Esophagus muscularis mucosa (tissue), 4 donors: ENCODE data around the gene MAML1. TPM values are rescaled to one million over a fixed set of nuclear protein-coding genes. Genes with fewer than 3 reads are reported as not detected.

Experiments
- DNase-seq: peaks from one replicate; pipeline ENCODE4 v3.0.0-alpha.2; 2017; ENCODE audit errors: extremely low spot score
- H3K27ac ChIP-seq, 4 donors: fragments of 200-600 bp; sonication (generic); replicated peaks in 1 of 4; 1 replicate in 3 of 4; 2 replicates in 1 of 4; pipeline ENCODE4 v1.5.1; 2016 to 2019; ENCODE audit warnings: mild to moderate bottlenecking in 1 of 4
- H3K27me3 ChIP-seq, 4 donors: fragments of 200-600 bp; sonication (generic); one replicate each; pipeline versions ENCODE4 v1.5.1 to v1.6.0; 2016 to 2019
- H3K36me3 ChIP-seq, 4 donors: fragments of 200-600 bp; sonication (generic); one replicate each; pipeline ENCODE4 v1.5.1; 2016 to 2019
- H3K4me1 ChIP-seq, 4 donors: fragments of 200-600 bp; sonication (generic); one replicate each; pipeline ENCODE4 v1.5.1; 2016 to 2019
- H3K4me3 ChIP-seq, 4 donors: fragments of 200-600 bp; sonication (generic); 1 replicate in 2 of 4; 2 replicates in 2 of 4; pipeline ENCODE4 v1.5.1; 2016 to 2019; ENCODE audit warnings: mild to moderate bottlenecking in 4 of 4, moderate library complexity in 1 of 4
- H3K9me3 ChIP-seq, 4 donors: fragments of 200-600 bp; sonication (generic); 1 replicate in 3 of 4; 2 replicates in 1 of 4; pipeline ENCODE4 v1.5.1; 2016 to 2019
- CTCF ChIP-seq, 3 experiments: fragments of 200-600 bp in 2 of 3; fragments of 450-650 bp in 1 of 3; sonication (generic) in 2 of 3; IDR thresholded peaks; one replicate each; pipeline ENCODE4 v1.5.1; 2017 to 2019; ENCODE audit warnings: antibody characterized with exemption in 3 of 3, mild to moderate bottlenecking in 2 of 3, moderate library complexity in 1 of 3
- EP300 ChIP-seq: sonication (generic); formaldehyde crosslinking; IDR thresholded peaks from one replicate; pipeline ENCODE4 v1.6.1; 2017; ENCODE audit warnings: antibody characterized with exemption
- POLR2A ChIP-seq: fragments of 450-650 bp; IDR thresholded peaks from one replicate; pipeline ENCODE4 v1.6.1; 2017; ENCODE audit warnings: antibody characterized with exemption, moderate library complexity, mild to moderate bottlenecking, low read depth
- POLR2AphosphoS5 ChIP-seq, 2 donors: sonication (generic); formaldehyde crosslinking; IDR thresholded peaks; one replicate each; pipeline ENCODE4 v1.6.1; 2017; ENCODE audit warnings: antibody characterized with exemption in 2 of 2
- WGBS: methylation state at CpG from one replicate; pipeline ENCODE4 v1.1.5; 2018; 5-methylcytosine and 5-hydroxymethylcytosine counted together
- intact Hi-C: fragments of 100-400 bp; cut with DNase I; formaldehyde crosslinking; loops from one replicate; pipeline ENCODE4 v1.15.1; 2023
- total RNA-seq, 4 donors: library from RNA; depleted of rRNA; stranded (reverse); fragments of >200 nt; gene quantifications; one replicate each; pipeline versions ENCODE4 v1.1.0 to v1.2.1, GENCODE V29; 2016

Gene MAML1
- total RNA-seq, 4 donors from 2014 or later = 21.4 to 60.9 (median 36.4) TPM

GRCh38 chr5:179795863-179796833 is 63.5 kb downstream of the MAML1 start:
- H3K9me3 ChIP-seq = no peaks in the 10 kb centered on the region
- H3K4me3 ChIP-seq = peak overlapping the region; percentile 62 to 80 (median 72)
- peaks cover 35 to 48% (median 40%) of the 10 kb centered on the region in 4 donors for H3K36me3 ChIP-seq
- no peaks in the 10 kb centered on the region for H3K27me3 ChIP-seq
- peak overlapping the region; percentile 79 to 90 (median 84) for H3K27ac ChIP-seq
- peak; percentile 86 to 95 (median 89) for TF ChIP-seq CTCF (IDR thresholded peaks at IDR 0.05)
- TF ChIP-seq POLR2AphosphoS5 (IDR thresholded peaks at IDR 0.05) = peak; percentile 54 to 77
- peak; percentile 12 for TF ChIP-seq POLR2A
- TF ChIP-seq EP300 = no peak
- WGBS = 25% methylated on average over 10 of the region's 113 CpGs
- H3K4me1 ChIP-seq = peaks cover 48 to 62% (median 59%) of the 10 kb centered on the region in 4 donors
- no peak for DNase-seq
- intact Hi-C loops = loop anchor here (5.0 kb wide), 2 partner anchors 34 to 139 kb away; no protein-coding TSS in a partner anchor

GRCh38 chr5:179796877-179797608 is 64.4 kb downstream of the MAML1 start:
- 73% methylated on average over 16 of the region's 21 CpGs for WGBS
- peak overlapping the region; percentile 79 to 90 (median 84) for H3K27ac ChIP-seq
- H3K9me3 ChIP-seq = no peaks in the 10 kb centered on the region
- peaks cover 38 to 56% (median 46%) of the 10 kb centered on the region in 4 donors for H3K36me3 ChIP-seq
- peak overlapping the region; percentile 62 to 80 (median 72) for H3K4me3 ChIP-seq
- peaks cover 54 to 69% (median 60%) of the 10 kb centered on the region in 4 donors for H3K4me1 ChIP-seq
- no peak for DNase-seq
- TF ChIP-seq EP300 = no peak
- no peak for TF ChIP-seq CTCF (IDR thresholded peaks at IDR 0.05)
- TF ChIP-seq POLR2A = no peak
- TF ChIP-seq POLR2AphosphoS5 (IDR thresholded peaks at IDR 0.05) = no peak
- intact Hi-C loops = loop anchor here (5.0 kb wide), 2 partner anchors 35 to 140 kb away; no protein-coding TSS in a partner anchor
- H3K27me3 ChIP-seq = no peaks in the 10 kb centered on the region

GRCh38 chr5:179797741-179798140 is 65.1 kb downstream of the MAML1 start:
- Histone ChIP-seq H3K4me3 (no peak overlapping the region), H3K36me3 (peaks cover 38 to 56% (median 46%) of the 10 kb centered on the region in 4 donors), H3K4me1 (peaks cover 54 to 70% (median 60%) of the 10 kb centered on the region in 4 donors), H3K27ac (no peak overlapping the region), H3K9me3 (no peaks in the 10 kb centered on the region), H3K27me3 (no peaks in the 10 kb centered on the region)
- intact Hi-C loops = loop anchor here (5.0 kb wide), 2 partner anchors 35 to 140 kb away; no protein-coding TSS in a partner anchor
- no peak for DNase-seq
- no peak for TF ChIP-seq CTCF (IDR thresholded peaks at IDR 0.05)
- no peak for TF ChIP-seq POLR2A
- no peak for TF ChIP-seq EP300
- TF ChIP-seq POLR2AphosphoS5 (IDR thresholded peaks at IDR 0.05) = no peak
- WGBS = 86% methylated on average over 9 of the region's 30 CpGs

- no peak for DNase-seq
- Histone ChIP-seq H3K4me3 (no peak overlapping the region), H3K27me3 (no peaks in the 10 kb centered on the region), H3K36me3 (peaks cover 38 to 56% (median 46%) of the 10 kb centered on the region in 4 donors), H3K4me1 (peaks cover 54 to 70% (median 60%) of the 10 kb centered on the region in 4 donors), H3K9me3 (no peaks in the 10 kb centered on the region), H3K27ac (no peak overlapping the region)
- 88% methylated on average over 13 of the region's 23 CpGs for WGBS
- intact Hi-C loops = loop anchor here (5.0 kb wide), 2 partner anchors 36 to 141 kb away; no protein-coding TSS in a partner anchor
- TF ChIP-seq CTCF (IDR thresholded peaks at IDR 0.05) = no peak
- no peak for TF ChIP-seq EP300
- no peak for TF ChIP-seq POLR2A
- no peak for TF ChIP-seq POLR2AphosphoS5 (IDR thresholded peaks at IDR 0.05)
Measured at GRCh38 chr5:179798144-179798770, 65.6 kb downstream of the MAML1 start.
